ENCODE data around the gene ZNF567.

GRCh38 chr19:36652958-36653357 lies 34.5 kb upstream of the ZNF567 start:
- no peak for TF ChIP-seq CTCF (IDR thresholded peaks at IDR 0.05)
- no peak for TF ChIP-seq POLR2A (IDR thresholded peaks at IDR 0.05)
